Epidermal melanocyte (primary cell): ENCODE measurements around the gene C5orf63.
"Not testable (repeated sequence)": the region's sequence is repeated elsewhere in the genome, so short reads cannot be mapped to it uniquely, and the experiment has no call there.

Experiments
- DNase-seq: peaks from one replicate; pipeline ENCODE4 v3.0.0; 2011; ENCODE audit warnings: low spot score; ENCODE audit not compliant: insufficient read length

C5orf63 gene

GRCh38 chr5:127008300-127008975 is 64.9 kb downstream of the C5orf63 start:
- DNase-seq: no peak

- DNase-seq: no peak
These were observed 65.8 kb downstream of the C5orf63 start for GRCh38 chr5:127007522-127007921.

DNA sequence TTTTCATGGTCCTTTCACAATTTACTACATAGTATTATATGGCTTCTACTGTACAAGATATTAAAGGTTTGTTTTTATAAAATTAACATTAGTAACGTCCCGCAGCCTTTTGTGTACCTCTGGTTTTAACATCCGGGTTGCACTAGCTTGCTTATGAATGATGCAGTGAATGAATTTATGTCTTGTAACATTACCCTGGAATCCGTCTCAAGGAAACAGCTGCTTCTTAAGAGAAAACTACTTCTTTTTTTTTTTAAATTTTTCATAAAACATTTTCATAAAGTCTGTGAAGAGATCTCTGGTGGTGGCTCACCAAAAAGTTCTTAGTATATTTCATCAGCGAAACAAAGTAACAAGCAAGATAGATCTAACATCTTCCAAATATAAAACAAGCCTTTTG is 66.6 kb downstream of the C5orf63 start:
- no peak for DNase-seq

- DNase-seq: not testable (repeated sequence)
These were observed 68.0 kb downstream of the C5orf63 start for GRCh38 chr5:127005282-127005681.

- DNase-seq: no peak
These were observed 68.6 kb downstream of the C5orf63 start for GRCh38 chr5:127004721-127005120.

GRCh38 chr5:127003798-127004495 is 69.4 kb downstream of the C5orf63 start:
- DNase-seq: no peak

GRCh38 chr5:127002390-127002789 is 70.9 kb downstream of the C5orf63 start:
- no peak for DNase-seq

GRCh38 chr5:127001621-127002296 is 71.5 kb downstream of the C5orf63 start:
- no peak for DNase-seq
